ENCODE data around the gene PDLIM5.

PDLIM5 gene

GRCh38 chr4:94536649-94537469 is 85.1 kb downstream of the PDLIM5 start:
- no peak for TF ChIP-seq CTCF (IDR thresholded peaks at IDR 0.05; ENCODE audit: low read depth, low read length)
- Histone ChIP-seq H3K9me3 (no peaks in the 10 kb centered on the region), H3K4me3 (ENCODE audit: low read depth, low read length) (no peak overlapping the region), H3K36me3 (no peaks in the 10 kb centered on the region), H3K27me3 (no peaks in the 10 kb centered on the region), H3K4me1 (peaks cover 20% of the 10 kb centered on the region)
- no peak for DNase-seq

- TF ChIP-seq CTCF (IDR thresholded peaks at IDR 0.05; ENCODE audit: low read depth, low read length) = no peak
- DNase-seq = no peak
- no peaks in the 10 kb centered on the region for H3K36me3 ChIP-seq
- H3K4me3 ChIP-seq (ENCODE audit: low read depth, low read length) = no peak overlapping the region
- no peaks in the 10 kb centered on the region for H3K9me3 ChIP-seq
- peaks cover 20% of the 10 kb centered on the region for H3K4me1 ChIP-seq
- H3K27me3 ChIP-seq = no peaks in the 10 kb centered on the region
Observed at GRCh38 chr4:94537921-94538628, 86.3 kb downstream of the PDLIM5 start.

- no peak for TF ChIP-seq CTCF (IDR thresholded peaks at IDR 0.05; ENCODE audit: low read depth, low read length)
- no peak overlapping the region for H3K4me3 ChIP-seq (ENCODE audit: low read depth, low read length)
- no peaks in the 10 kb centered on the region for H3K27me3 ChIP-seq
- H3K9me3 ChIP-seq = no peaks in the 10 kb centered on the region
- no peak for DNase-seq
- no peaks in the 10 kb centered on the region for H3K36me3 ChIP-seq
- H3K4me1 ChIP-seq = peaks cover 8% of the 10 kb centered on the region; the same call in 1 of the 2 replicates
Observed at GRCh38 chr4:94540476-94540875, 88.7 kb downstream of the PDLIM5 start.

GRCh38 chr4:94544811-94545210 is 93.1 kb downstream of the PDLIM5 start:
- H3K9me3 ChIP-seq = no peaks in the 10 kb centered on the region
- no peaks in the 10 kb centered on the region; the same call in 1 of the 2 replicates for H3K36me3 ChIP-seq
- H3K4me3 ChIP-seq (ENCODE audit: low read depth, low read length) = no peak overlapping the region
- H3K27me3 ChIP-seq = no peaks in the 10 kb centered on the region
- TF ChIP-seq CTCF (IDR thresholded peaks at IDR 0.05; ENCODE audit: low read depth, low read length) = no peak
- no peaks in the 10 kb centered on the region for H3K4me1 ChIP-seq
- no peak for DNase-seq

GRCh38 chr4:94545296-94545695 is 93.6 kb downstream of the PDLIM5 start:
- Histone ChIP-seq H3K27me3 (no peaks in the 10 kb centered on the region), H3K36me3 (no peaks in the 10 kb centered on the region; the same call in 1 of the 2 replicates), H3K9me3 (no peaks in the 10 kb centered on the region), H3K4me1 (no peaks in the 10 kb centered on the region), H3K4me3 (ENCODE audit: low read depth, low read length) (no peak overlapping the region)
- DNase-seq = no peak
- TF ChIP-seq CTCF (IDR thresholded peaks at IDR 0.05; ENCODE audit: low read depth, low read length) = no peak

- no peaks in the 10 kb centered on the region for H3K27me3 ChIP-seq
- H3K4me3 ChIP-seq (ENCODE audit: low read depth, low read length) = no peak overlapping the region
- no peak for DNase-seq
- TF ChIP-seq CTCF (IDR thresholded peaks at IDR 0.05; ENCODE audit: low read depth, low read length) = no peak
- no peaks in the 10 kb centered on the region; the same call in 1 of the 2 replicates for H3K36me3 ChIP-seq
- no peaks in the 10 kb centered on the region for H3K9me3 ChIP-seq
- no peaks in the 10 kb centered on the region for H3K4me1 ChIP-seq
Observed at GRCh38 chr4:94546949-94547348, 95.2 kb downstream of the PDLIM5 start.

Data from BE2C (cell line).